HEK293T (cell line): ENCODE results near the gene MYL9.

Source experiments
- FOXK2 ChIP-seq: fragments of 450-650 bp; IDR thresholded peaks from 2 replicates; pipeline ENCODE4 v1.6.1; 2016; ENCODE audit warnings: mild to moderate bottlenecking
- FOXM1 ChIP-seq: fragments of 450-650 bp; IDR thresholded peaks from 2 replicates; pipeline ENCODE4 v1.6.1; 2017; ENCODE audit warnings: mild to moderate bottlenecking, borderline replicate concordance
- TARDBP ChIP-seq: fragments of 450-650 bp; IDR thresholded peaks from 2 replicates; pipeline ENCODE4 v1.6.1; 2016

GRCh38 chr20:36496707-36497669, 44.3 kb upstream of the MYL9 start:
- TF ChIP-seq FOXM1 (no peak), FOXK2 (no peak), TARDBP (no peak)
